HEK293 (cell line): ENCODE data around the gene ATF6.

Experiments used
- CTCF ChIP-seq: fragments of 450-650 bp; formaldehyde crosslinking; IDR thresholded peaks from 2 replicates; pipeline ENCODE4 v1.5.1; 2016; ENCODE audit warnings: missing biosample characterization, missing genetic modification characterization
- ZNF501 ChIP-seq: fragments of 450-650 bp; formaldehyde crosslinking; IDR thresholded peaks from 2 replicates; pipeline ENCODE4 v1.5.1; 2016; ENCODE audit warnings: missing biosample characterization, missing genetic modification characterization
- ZNF654 ChIP-seq: fragments of 450-650 bp; formaldehyde crosslinking; IDR thresholded peaks from 2 replicates; pipeline ENCODE4 v1.5.1; 2016; ENCODE audit warnings: low read depth, missing biosample characterization, missing genetic modification characterization
- ZNF660 ChIP-seq: fragments of 450-650 bp; IDR thresholded peaks from 2 replicates; pipeline ENCODE4 v1.5.1; 2018; ENCODE audit warnings: missing biosample characterization, mild to moderate bottlenecking, missing genetic modification characterization
- TF ChIP-seq, protein P1 (sequence below): fragments of 450-650 bp; formaldehyde crosslinking; IDR thresholded peaks from 2 replicates; pipeline ENCODE4 v1.5.1; 2016; ENCODE audit warnings: missing biosample characterization, missing genetic modification characterization, low read depth
- TF ChIP-seq, protein P2 (sequence below): sonication (generic); formaldehyde crosslinking; IDR thresholded peaks from 2 replicates; pipeline ENCODE4 v1.8.1; 2022; ENCODE audit warnings: mild to moderate bottlenecking, moderate library complexity, missing genetic modification reagents

DNA sequence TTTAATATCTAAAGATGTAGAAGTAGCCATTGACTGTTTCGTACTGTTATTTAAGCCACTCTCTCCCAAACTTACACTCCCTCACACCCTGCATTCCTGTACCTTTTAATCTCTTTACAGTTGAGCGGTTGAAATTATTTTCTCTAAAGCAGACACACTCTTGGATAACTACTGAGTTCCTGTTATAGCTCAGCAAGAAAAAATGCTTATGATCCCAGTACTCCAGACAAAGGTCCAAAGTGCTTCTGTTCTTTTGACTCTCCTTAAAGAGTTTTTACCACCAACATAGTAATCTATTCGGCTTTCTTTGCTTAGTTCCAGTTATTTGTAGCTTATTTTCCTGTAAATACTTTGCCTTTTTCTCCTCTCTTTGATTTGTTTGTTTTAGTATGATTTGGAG is 100.1 kb downstream of the ATF6 start:
- TF ChIP-seq ZNF501 (no peak), CTCF (no peak), ZNF654 (no peak), ZNF660 (tag by site-specific recombination) (no peak)
- TF ChIP-seq, protein P1, sequence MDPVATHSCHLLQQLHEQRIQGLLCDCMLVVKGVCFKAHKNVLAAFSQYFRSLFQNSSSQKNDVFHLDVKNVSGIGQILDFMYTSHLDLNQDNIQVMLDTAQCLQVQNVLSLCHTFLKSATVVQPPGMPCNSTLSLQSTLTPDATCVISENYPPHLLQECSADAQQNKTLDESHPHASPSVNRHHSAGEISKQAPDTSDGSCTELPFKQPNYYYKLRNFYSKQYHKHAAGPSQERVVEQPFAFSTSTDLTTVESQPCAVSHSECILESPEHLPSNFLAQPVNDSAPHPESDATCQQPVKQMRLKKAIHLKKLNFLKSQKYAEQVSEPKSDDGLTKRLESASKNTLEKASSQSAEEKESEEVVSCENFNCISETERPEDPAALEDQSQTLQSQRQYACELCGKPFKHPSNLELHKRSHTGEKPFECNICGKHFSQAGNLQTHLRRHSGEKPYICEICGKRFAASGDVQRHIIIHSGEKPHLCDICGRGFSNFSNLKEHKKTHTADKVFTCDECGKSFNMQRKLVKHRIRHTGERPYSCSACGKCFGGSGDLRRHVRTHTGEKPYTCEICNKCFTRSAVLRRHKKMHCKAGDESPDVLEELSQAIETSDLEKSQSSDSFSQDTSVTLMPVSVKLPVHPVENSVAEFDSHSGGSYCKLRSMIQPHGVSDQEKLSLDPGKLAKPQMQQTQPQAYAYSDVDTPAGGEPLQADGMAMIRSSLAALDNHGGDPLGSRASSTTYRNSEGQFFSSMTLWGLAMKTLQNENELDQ (tag by site-specific recombination): no peak
- TF ChIP-seq, protein P2, sequence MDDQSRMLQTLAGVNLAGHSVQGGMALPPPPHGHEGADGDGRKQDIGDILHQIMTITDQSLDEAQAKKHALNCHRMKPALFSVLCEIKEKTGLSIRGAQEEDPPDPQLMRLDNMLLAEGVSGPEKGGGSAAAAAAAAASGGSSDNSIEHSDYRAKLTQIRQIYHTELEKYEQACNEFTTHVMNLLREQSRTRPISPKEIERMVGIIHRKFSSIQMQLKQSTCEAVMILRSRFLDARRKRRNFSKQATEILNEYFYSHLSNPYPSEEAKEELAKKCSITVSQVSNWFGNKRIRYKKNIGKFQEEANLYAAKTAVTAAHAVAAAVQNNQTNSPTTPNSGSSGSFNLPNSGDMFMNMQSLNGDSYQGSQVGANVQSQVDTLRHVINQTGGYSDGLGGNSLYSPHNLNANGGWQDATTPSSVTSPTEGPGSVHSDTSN (CRISPR knock-in tag): no peak
